GM21529 (cell line): ENCODE results near the gene TJAP1.
"Not testable (repeated sequence)": the region's sequence is repeated elsewhere in the genome, so short reads cannot be mapped to it uniquely, and the experiment has no call there.

Experiments
- ATAC-seq: cut with Tn5 transposase; IDR thresholded peaks from one replicate; pipeline ENCODE4 v1.9.1; 2021; ENCODE audit not compliant: unreplicated experiment

The TJAP1 gene

DNA sequence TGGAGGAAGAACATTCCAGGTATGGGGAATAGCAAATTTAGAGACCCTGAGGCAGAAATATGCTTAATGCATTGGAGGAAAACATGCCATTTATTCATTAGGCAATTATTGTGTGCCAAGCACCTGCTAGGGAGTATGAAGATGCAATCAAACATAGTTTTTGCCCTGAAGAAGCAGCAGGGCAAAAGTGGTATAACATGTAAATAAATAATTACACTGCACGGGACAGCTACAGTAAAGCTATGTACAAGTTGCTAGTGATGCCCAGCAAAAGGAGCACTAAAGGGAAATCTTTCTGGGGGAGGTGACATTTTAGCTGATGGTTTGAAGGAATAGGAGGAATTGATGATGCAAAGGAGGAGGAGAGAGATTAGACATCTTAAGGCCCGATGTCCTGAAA is 624 bp upstream of the TJAP1 start:
- no peak for ATAC-seq

- ATAC-seq = no peak
Observed at GRCh38 chr6:43478008-43478372, 620 bp downstream of the TJAP1 start.

GRCh38 chr6:43481075-43481474 is 3.7 kb downstream of the TJAP1 start:
- ATAC-seq = no peak

DNA sequence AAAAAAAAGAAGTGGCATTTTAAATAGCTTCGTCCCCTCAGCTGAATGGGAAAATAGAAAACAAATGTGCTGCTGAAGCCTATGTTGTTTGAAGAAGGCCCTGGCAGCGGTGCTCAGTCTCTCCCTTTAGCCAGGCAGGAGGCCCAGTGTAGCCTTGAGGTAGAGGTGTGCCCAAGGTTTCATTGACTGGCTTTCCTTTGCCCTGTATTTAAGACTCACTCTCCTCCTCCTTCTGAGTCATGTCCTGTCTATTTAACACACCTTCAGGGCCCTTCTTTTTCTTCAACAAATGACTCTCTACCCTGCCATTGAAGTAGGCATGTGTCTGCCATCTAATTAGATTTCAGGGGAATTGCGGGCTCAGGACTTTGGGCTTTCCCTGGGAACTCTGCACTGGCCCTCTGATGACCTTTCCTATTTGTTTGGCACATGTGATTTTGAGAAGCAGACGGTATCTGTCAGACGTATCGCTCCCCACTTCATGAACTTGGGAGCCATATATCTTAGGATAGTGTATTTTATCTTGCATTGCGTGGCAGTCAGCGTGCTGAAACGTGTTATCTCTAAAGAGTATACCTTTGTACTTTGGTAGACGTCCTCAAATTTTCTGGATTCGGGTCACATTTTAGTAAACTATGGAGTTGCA is 4.3 kb downstream of the TJAP1 start:
- no peak for ATAC-seq

DNA sequence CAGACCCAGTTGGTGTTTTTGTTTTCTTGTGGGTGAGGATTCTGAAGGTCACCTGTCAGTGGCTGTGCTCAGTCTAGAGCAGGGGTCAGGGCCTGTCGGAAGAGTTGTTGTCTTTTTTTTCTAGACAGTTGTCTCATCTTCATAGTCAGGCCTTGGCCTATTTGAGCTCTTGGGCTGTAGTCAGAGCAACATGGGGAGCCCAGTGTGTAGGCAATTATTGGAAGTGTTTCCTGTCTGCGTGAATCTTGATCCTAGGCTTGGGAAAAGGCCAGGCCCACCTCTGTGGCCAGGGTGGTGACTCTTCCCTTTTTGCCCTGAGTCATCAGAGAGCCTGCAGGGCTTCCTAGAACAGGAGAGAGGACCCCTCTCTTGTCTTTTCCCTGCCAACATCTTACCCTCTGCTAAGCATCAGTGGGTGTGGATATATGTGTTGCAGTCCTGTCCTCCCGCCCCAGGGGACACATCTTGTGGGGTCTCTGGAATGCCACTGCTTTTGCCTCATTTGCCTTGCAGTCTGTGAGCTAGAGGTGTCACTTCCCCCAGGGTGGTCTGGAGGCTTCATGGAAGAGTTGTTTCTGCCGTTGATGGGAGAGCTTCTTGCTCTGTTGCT is 11.4 kb downstream of the TJAP1 start:
- ATAC-seq = no peak

GRCh38 chr6:43489277-43490072 is 12.1 kb downstream of the TJAP1 start:
- no peak for ATAC-seq

DNA sequence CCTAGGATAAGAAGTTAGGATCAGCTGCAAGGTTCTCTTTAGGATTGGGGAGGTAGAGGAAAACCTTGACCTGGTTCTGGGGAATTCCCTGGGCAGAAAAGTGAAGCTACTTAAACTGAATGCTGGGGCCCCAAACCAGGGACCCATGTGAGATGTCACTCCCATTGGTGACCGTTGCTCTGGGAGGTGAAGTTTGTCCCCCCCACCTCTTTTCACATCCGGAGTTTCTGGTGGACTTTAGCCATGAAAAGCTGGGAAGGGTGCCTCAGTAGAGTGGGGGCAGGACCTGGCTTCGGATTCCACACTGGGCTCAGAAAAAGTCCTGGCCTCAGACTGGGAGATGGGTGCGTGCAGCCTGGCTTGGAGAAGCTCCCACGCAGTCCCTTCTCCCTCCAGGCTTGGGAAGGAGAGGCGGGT is 13.2 kb downstream of the TJAP1 start:
- no peak for ATAC-seq

DNA sequence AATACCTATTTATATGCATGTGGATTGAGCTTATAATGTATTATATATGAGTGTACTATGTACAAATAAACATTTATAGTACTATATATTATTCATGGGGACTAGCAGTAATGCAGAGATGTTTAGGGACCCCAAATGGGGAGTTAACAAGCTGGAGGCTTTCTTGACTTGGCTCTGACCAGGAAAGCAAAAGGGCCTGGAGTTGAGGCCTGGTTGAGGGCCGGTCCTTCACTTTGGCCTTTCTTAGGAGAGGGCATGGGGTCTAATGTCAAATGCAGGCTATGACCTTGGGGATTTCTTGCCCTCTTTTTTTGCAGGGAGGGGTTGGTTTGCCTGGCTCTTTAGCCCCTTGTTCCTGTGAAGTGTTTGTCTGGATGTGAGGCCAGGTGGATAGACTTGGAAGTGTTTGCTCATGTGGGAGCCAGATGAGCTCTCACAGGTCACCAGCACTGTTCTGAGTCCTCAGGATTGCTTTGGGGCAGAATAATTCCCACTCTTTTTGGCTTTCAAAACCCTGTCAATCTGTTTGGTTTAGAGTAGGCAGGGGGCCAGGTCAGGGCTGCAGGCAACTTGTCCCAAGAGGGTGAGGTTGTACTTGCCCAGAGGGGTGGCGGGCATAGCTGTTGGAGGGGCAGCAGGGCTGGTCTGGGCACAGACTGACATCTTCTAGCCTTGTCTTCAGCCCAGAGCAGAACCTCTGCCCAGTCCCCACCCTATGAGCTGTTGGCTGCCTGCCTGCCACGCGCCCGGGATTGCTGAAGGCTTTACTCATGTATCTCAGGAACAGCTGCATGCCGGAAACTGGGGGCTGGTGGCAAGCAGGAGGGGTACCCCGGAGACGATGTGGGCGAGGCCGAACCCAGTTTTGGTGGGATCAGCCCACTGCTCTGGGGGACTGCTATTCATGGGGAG is 14.6 kb downstream of the TJAP1 start:
- ATAC-seq = no peak

GRCh38 chr6:43492673-43493072 is 15.3 kb downstream of the TJAP1 start:
- no peak for ATAC-seq

GRCh38 chr6:43493230-43493629 is 15.9 kb downstream of the TJAP1 start:
- no peak for ATAC-seq

DNA sequence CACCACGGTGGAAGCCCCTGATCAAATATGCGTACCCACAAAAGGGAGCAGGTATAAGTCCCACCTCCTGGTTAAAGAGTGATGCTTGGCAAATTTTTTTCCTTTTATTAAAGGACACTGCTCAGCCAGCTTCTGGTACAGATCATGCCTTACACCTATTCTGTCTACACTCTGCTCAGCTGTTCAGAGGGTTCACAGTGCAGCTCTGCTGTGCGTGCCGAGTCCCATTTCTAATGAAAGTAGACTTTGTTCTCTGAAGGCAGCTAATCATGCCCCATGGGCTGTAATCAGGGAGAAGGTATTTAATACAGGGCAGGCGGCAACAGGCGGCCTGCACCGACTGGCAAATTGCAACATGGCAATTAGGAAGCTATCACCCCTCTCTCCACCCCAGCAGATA is 16.5 kb downstream of the TJAP1 start:
- ATAC-seq = no peak

DNA sequence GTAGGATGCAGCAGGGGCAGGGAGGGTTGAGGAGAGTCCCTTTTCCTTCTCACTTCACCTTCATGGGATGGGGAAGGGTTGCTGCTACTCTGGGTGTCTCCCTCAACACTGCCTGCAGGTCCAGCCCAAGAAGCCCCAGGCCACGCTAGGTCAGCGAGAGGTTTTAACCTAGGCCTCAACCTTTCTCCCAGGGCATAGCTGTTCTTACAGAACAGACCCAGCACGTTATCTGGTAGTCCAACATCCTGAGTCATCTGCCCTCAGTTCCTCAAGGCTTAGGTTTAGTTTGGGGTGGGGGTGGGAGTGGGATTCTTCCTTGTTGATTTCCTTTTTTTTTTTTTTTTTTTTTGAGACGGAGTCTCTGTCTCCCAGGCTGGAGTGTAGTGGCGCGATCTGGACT is 17.0 kb downstream of the TJAP1 start:
- ATAC-seq = no peak

DNA sequence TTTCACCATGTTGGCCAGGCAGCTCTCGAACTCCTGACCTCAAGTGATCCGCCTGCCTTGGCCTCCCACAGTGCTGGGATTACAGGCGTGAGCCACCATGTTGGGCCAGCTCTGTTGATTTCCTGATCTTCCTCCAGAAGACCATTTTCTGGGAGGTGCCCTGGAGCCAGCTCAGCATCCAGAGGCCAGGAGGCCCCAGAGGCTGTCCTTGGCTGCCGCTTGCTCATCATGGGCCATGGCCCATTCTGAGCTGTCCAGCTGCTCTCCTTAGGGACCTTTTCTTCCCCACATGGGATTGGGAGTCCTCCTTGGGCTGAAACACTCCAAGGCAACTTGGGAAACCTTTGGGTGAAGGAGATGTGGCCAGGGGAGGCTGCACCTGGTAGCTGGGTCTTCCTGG is 17.4 kb downstream of the TJAP1 start:
- no peak for ATAC-seq

DNA sequence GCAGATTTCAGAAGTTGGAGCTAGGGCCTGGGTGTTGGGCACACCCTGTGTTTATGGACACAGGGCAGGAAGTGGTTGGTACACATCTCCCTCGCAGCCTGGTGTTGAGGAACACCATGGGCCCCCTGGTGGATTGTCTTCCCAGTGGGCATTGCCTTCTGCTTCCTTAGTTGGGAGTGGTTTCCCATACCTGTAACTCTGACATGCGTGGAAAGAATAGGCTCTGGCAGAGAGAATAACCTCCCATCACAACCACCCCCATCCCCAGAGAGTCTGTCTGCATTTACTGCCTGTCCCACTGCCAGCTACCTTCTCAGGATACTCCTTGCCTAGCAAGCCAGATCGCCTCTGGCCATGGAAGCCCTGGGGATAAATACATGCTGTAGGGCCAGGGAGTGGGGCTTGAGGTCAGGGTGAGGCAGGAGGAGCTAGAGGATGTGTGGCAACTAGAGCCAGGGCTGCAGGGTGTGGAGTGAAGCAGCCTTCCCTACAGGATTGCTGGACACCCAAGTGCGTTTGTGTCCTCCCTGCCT is 18.1 kb downstream of the TJAP1 start:
- ATAC-seq = no peak

- ATAC-seq = no peak
Observed at GRCh38 chr6:43496370-43497128, 19.2 kb downstream of the TJAP1 start.

DNA sequence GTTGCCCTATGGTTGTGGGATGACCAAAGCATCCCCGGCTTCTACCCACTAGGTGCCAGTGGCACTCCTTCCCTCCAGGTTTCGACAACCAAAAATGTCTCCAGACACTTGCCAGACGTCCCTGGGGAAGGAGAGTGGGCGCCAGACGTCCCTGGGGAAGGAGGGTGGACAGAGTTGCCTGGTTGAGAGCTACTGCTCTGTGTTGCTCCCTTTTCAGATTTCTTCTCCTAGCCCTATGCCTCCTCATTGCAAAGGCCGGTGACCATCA is 19.7 kb downstream of the TJAP1 start:
- ATAC-seq = no peak

- no peak for ATAC-seq
Observed at GRCh38 chr6:43497689-43498088, 20.3 kb downstream of the TJAP1 start.

- not testable (repeated sequence) for ATAC-seq
Observed at GRCh38 chr6:43498291-43498690, 20.9 kb downstream of the TJAP1 start.

- no peak for ATAC-seq
Observed at GRCh38 chr6:43499028-43499815, 21.9 kb downstream of the TJAP1 start.

DNA sequence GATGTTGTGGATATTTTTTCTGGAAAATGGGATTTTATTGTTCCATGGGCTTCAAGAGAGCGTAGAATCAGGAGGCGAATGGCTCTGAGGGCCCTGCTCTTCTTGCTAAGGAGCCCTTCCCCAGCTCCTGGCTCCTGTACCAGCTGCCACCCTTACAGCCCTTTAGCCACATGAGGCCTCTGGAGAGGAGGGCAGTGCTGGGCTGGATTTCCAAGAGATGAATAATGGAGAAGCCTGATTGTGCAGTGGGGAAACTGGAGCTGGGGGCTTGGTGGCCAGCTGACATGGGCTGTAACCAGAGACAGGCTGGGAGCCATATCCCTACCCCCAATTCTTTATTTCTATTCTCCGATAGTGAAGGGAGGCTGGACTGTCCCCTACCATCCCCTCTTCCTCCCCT is 23.6 kb downstream of the TJAP1 start:
- no peak for ATAC-seq
